Lower leg skin (tissue), 3 donors: ENCODE data around the gene PRKAA1.
"Not testable (repeated sequence)": the region's sequence is repeated elsewhere in the genome, so short reads cannot be mapped to it uniquely, and the experiment has no call there.

Source experiments
- CTCF ChIP-seq, 3 donors: fragments of 450-650 bp; IDR thresholded peaks; one replicate each; pipeline ENCODE4 v1.5.1; 2016; ENCODE audit warnings: antibody characterized with exemption in 3 of 3, mild to moderate bottlenecking in 3 of 3, moderate library complexity in 2 of 3
- POLR2A ChIP-seq, 2 donors: fragments of 450-650 bp; IDR thresholded peaks; one replicate each; pipeline ENCODE4 v1.6.1; 2016 to 2017; ENCODE audit warnings: antibody characterized with exemption in 2 of 2, mild to moderate bottlenecking in 1 of 2, moderate library complexity in 1 of 2

GRCh38 chr5:40788941-40789340 lies 9.2 kb downstream of the PRKAA1 start:
- not testable (repeated sequence) for TF ChIP-seq CTCF, POLR2A (IDR thresholded peaks at IDR 0.05)
